Uterus (tissue), 4 donors: ENCODE measurements around the gene EEF2K. TPM values are rescaled to one million over a fixed set of nuclear protein-coding genes. Genes with fewer than 3 reads are reported as not detected.
A peak's percentile ranks its signal among the peaks of the same experiment; 100 is the strongest.

Experiments
- DNase-seq, 2 donors: peaks; one replicate each; pipeline ENCODE4 v3.0.0-alpha.2; 2019 to 2020
- H3K27ac ChIP-seq, 2 donors: fragments of 200-600 bp; sonication (generic); 1 replicate in 1 of 2; 2 replicates in 1 of 2; pipeline ENCODE4 v1.5.1; 2016 to 2018
- H3K27me3 ChIP-seq, 2 donors: fragments of 200-600 bp; sonication (generic); one replicate each; pipeline ENCODE4 v1.5.1; 2018 to 2019; ENCODE audit warnings: control low read depth in 1 of 2
- H3K36me3 ChIP-seq, 2 donors: fragments of 200-600 bp; sonication (generic); one replicate each; pipeline ENCODE4 v1.5.1; 2019; ENCODE audit warnings: control low read depth in 1 of 2
- H3K4me1 ChIP-seq, 2 donors: fragments of 200-600 bp; sonication (generic); one replicate each; pipeline ENCODE4 v1.5.1; 2018 to 2019; ENCODE audit warnings: control low read depth in 1 of 2
- H3K4me3 ChIP-seq, 2 donors: fragments of 200-600 bp; sonication (generic); 1 replicate in 1 of 2; 2 replicates in 1 of 2; pipeline ENCODE4 v1.5.1; 2018 to 2019; ENCODE audit warnings: mild to moderate bottlenecking in 1 of 2
- H3K9me3 ChIP-seq, 2 donors: fragments of 200-600 bp; sonication (generic); one replicate each; pipeline ENCODE4 v1.5.1; 2019; ENCODE audit warnings: control low read depth in 1 of 2
- CTCF ChIP-seq, 4 experiments: fragments of 200-600 bp in 2 of 4; fragments of 450-650 bp in 2 of 4; sonication (generic) in 2 of 4; IDR thresholded peaks; one replicate each; pipeline ENCODE4 v1.5.1; 2016 to 2019; ENCODE audit warnings: antibody characterized with exemption in 4 of 4, mild to moderate bottlenecking in 2 of 4, moderate library complexity in 1 of 4
- POLR2A ChIP-seq, 2 donors: fragments of 450-650 bp; IDR thresholded peaks; one replicate each; pipeline ENCODE4 v1.6.1; 2016; ENCODE audit warnings: antibody characterized with exemption in 2 of 2, mild to moderate bottlenecking in 1 of 2, moderate library complexity in 1 of 2
- intact Hi-C: fragments of 100-400 bp; cut with DNase I; formaldehyde crosslinking; loops from one replicate; pipeline ENCODE4 v1.15.1; 2023; ENCODE audit warnings: low total_unique reads
- total RNA-seq, 4 donors: library from RNA; depleted of rRNA in 3 of 4; stranded (reverse); fragments of >200 nt in 3 of 4; gene quantifications; one replicate each; pipeline versions ENCODE4 v1.1.0 to v1.2.4, GENCODE V29; 2014 to 2023
- donor health status: DM: yes; HTN: yes; CAD: no.

The EEF2K gene
- total RNA-seq, 4 donors from 2014 or later = 17.4 to 82.0 (median 35.5) TPM

- H3K27me3 ChIP-seq = no peaks in the 10 kb centered on the region
- peak; percentile 74 to 76 for DNase-seq
- peak overlapping the region; percentile 59 to 86 for H3K4me3 ChIP-seq
- H3K4me1 ChIP-seq = peaks cover 0 to 4% of the 10 kb centered on the region in 2 donors
- no peaks in the 10 kb centered on the region for H3K36me3 ChIP-seq
- TF ChIP-seq POLR2A (IDR thresholded peaks at IDR 0.05) (no peak), CTCF (IDR thresholded peaks at IDR 0.05) (no peak)
- intact Hi-C loops = no loop called here
- peak overlapping the region; percentile 87 to 90 for H3K27ac ChIP-seq
- no peaks in the 10 kb centered on the region for H3K9me3 ChIP-seq
These were observed 1.0 kb downstream of the EEF2K start for GRCh38 chr16:22206842-22207714.

- Histone ChIP-seq H3K27ac (peak overlapping the region; percentile 87 to 90), H3K9me3 (no peaks in the 10 kb centered on the region), H3K4me3 (peak overlapping the region; percentile 59 to 86), H3K4me1 (peaks cover 5 to 10% of the 10 kb centered on the region in 2 donors), H3K27me3 (no peaks in the 10 kb centered on the region), H3K36me3 (no peaks in the 10 kb centered on the region)
- TF ChIP-seq POLR2A (IDR thresholded peaks at IDR 0.05) (no peak), CTCF (IDR thresholded peaks at IDR 0.05) (no peak)
- intact Hi-C loops = no loop called here
- DNase-seq = no peak
These were observed 1.8 kb downstream of the EEF2K start for GRCh38 chr16:22207715-22208360.

- intact Hi-C loops = no loop called here
- H3K36me3 ChIP-seq = no peaks in the 10 kb centered on the region
- DNase-seq = no peak
- H3K27ac ChIP-seq = peak overlapping the region; percentile 89 to 90
- H3K4me1 ChIP-seq = peaks cover 7 to 13% of the 10 kb centered on the region in 2 donors
- no peak overlapping the region for H3K4me3 ChIP-seq
- no peak for TF ChIP-seq CTCF (IDR thresholded peaks at IDR 0.05)
- no peak for TF ChIP-seq POLR2A (IDR thresholded peaks at IDR 0.05)
- no peaks in the 10 kb centered on the region for H3K9me3 ChIP-seq
- H3K27me3 ChIP-seq = no peaks in the 10 kb centered on the region
These were observed 4.2 kb downstream of the EEF2K start for GRCh38 chr16:22210285-22210684.

GRCh38 chr16:22210854-22211253 lies 4.8 kb downstream of the EEF2K start:
- no peak for TF ChIP-seq CTCF (IDR thresholded peaks at IDR 0.05)
- no peak for TF ChIP-seq POLR2A (IDR thresholded peaks at IDR 0.05)
- intact Hi-C loops = no loop called here

GRCh38 chr16:22213236-22213635 lies 7.2 kb downstream of the EEF2K start:
- peak overlapping the region; percentile 89 to 90 for H3K27ac ChIP-seq
- intact Hi-C loops = no loop called here
- peaks cover 7 to 9% of the 10 kb centered on the region in 2 donors for H3K4me1 ChIP-seq
- H3K27me3 ChIP-seq = no peaks in the 10 kb centered on the region
- TF ChIP-seq POLR2A (IDR thresholded peaks at IDR 0.05) (no peak), CTCF (IDR thresholded peaks at IDR 0.05) (no peak)
- peak in 1 of 2 donors; percentile 49 for DNase-seq
- H3K4me3 ChIP-seq = no peak overlapping the region
- H3K9me3 ChIP-seq = no peaks in the 10 kb centered on the region
- H3K36me3 ChIP-seq = no peaks in the 10 kb centered on the region

More at GRCh38 chr16:22210854-22211253, 4.8 kb downstream of the EEF2K start:
- H3K27ac ChIP-seq = peak overlapping the region; percentile 89 to 90
- H3K4me3 ChIP-seq = no peak overlapping the region
- H3K9me3 ChIP-seq = no peaks in the 10 kb centered on the region
- no peaks in the 10 kb centered on the region for H3K36me3 ChIP-seq
- DNase-seq = no peak
- peaks cover 7 to 9% of the 10 kb centered on the region in 2 donors for H3K4me1 ChIP-seq
- H3K27me3 ChIP-seq = no peaks in the 10 kb centered on the region
